NCI-H2107 treated with DMSO at 0.1 percent for 48 hours (cell line): ENCODE results near the gene C4BPA.

Experiments
- DNase-seq: peaks from one replicate; lab custom pipeline; 2025; ENCODE audit not compliant: unreplicated experiment; lab: John Stamatoyannopoulos, UW

C4BPA gene

DNA sequence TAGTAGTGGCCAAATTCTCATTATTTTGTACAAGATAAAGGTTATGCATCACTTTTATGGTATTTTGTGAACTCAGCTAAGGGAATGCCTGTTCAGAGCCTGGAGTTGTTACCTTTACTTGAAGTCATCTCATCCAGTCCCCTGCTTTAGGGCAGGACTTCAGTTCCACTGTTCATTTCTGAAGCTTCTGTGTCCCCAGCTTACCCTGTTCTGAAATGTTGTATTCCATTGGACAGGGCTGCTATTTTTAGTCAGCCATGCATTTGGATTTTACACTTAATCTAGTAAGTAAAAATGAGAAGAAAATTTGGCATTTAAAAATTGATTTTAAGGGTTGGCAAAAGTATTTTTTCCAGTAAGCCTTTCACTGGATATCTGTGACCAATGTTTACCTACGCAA, 27.0 kb upstream of the C4BPA start:
- no peak for DNase-seq

DNA sequence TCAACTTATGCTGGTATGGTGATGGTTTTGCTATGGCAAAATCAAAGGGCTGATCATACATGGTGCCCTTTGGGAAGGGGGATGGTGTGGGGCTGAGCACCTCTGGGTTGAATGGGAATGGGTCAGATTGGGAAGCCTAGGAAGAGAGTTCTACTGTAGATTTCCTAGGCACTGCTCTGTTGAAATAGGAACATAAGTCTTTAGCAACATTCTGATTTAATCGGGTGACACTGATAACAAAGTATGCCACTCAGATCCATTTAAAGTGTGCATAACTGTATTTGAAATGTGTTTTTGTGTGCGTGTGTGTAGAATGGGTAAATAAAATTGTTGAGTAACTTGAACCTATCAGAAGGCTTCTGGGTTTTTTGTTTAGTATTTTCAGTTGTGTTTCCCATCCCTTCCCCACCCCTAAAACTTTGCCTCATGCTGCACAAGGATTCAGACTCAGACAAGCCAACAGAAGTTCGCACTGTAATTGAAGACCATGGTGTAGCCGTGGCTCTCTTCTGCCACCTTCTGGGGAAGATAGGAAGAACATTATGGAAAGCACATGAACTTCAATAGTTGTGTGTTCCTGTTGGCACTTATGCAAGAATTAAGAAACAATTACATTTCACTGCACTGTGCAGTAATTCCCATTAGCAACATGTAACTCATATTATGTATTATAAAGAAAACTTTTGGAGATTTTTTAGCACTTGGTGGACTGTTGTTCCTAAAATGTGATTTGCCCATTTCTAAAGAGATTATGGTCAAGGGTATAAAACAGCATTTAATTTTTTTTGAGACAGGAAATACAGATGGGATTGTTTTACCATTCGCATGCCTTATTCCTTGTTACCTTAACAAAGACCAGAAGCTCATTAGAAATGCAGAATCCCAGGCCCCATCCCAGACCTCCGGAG, 26.3 kb upstream of the C4BPA start:
- DNase-seq, result peak; percentile 89

DNA sequence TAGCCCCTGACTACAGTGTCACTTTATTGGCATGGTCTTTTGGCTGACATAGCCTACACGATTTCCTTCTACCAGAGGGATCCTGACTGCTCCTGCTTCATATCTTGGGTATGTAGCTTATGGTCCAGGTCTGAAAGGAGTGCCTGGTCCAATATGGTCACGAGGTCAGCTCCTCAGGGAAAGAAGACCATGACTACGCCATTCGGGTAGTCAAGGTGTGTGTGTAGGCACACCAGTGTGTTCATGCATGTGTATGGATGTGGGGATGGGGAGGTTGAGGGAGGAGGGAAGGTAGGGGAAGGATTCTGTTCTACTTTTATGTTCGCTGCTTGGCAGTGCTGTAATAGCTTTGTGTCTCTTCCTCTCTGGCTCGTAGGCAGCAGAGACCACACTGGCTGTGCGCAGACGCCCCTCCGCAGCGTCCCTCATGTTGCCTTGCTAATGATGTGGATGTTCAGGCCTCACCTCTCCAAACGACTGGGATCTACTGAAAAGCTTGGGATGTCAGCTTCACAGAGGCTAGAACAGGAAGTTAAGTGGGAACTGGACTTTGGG, 25.4 kb upstream of the C4BPA start:
- DNase-seq, result no peak

DNA sequence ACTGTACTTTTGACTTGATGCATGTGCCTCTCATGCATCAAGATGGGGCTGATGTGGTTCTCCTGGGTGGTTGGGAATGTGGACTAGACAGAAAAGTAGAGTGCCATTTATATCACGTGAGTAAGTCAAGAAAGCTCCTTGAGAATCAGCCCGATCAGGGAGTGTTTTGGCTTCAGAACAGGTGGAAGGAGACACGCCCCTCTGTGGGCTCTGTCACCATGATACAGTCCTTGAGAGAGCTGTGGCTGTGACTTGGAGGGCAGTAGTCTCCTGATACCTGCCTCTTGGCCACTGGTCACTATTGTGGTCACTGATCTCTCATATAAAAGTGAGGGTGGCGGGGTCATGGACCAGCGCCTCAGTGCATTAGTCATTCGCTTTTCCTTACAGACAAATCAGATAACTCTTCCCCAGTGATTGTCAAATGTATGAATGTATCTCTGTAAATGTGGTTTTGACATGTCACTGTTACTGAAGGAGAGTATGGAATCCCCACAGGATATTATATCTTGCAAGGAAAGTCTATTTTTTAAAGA, 24.3 kb upstream of the C4BPA start:
- no peak for DNase-seq

DNA sequence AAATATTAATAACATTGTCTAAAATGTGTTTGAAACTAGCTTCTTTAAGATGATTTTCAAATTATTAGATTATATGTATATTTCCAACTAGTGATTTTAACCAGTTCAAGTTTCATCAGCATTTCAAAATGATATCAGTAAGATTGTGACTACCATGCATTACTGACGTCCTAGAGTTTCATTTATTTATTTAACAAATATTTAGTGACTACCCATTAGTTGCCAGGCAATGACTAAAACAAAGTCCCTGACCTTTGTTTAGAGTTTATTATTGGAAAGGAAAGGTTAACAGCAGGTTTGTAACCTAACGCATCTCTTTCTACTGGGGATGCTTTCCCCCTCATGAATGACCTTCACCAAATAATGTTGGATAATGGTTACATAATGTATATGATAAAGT, 22.9 kb upstream of the C4BPA start:
- no peak for DNase-seq

DNA sequence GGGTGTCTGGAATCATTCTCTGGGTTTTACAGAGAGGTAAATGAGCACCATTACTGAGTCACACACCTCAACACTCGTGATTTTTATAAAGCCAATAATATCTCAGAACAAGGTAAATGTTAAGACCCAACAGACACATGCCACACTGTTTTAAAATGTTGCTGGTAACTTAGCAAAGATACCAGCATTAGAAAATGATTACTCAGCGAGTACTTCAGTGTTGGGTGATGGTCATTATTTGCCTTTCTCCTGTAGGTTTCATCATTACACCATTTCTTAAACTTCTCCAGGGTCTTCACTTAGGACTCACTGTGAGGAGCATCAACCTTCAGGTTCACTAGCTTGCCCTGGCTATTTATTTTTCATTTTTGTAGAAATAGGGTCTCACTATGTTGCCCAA, 22.2 kb upstream of the C4BPA start:
- no peak for DNase-seq

DNA sequence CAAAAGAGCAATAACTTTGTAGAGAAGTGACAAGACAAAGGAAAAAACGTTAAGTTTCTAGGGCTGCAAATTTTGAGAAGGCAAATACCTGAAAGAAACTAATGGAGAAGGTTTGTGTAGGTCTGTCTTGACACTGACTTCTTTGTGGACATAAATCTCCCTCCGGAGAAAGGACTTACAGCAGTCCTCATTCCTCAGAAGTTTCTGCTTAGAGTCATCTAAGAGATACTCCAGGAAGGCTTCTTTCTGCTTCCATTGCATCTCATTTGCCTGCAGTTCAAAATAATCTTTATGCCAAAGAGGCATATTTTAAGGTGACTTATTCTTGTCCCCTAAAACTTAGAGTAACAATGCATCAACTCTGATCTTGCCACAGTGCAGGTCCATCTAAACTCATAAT, 19.8 kb upstream of the C4BPA start:
- no peak for DNase-seq

DNA sequence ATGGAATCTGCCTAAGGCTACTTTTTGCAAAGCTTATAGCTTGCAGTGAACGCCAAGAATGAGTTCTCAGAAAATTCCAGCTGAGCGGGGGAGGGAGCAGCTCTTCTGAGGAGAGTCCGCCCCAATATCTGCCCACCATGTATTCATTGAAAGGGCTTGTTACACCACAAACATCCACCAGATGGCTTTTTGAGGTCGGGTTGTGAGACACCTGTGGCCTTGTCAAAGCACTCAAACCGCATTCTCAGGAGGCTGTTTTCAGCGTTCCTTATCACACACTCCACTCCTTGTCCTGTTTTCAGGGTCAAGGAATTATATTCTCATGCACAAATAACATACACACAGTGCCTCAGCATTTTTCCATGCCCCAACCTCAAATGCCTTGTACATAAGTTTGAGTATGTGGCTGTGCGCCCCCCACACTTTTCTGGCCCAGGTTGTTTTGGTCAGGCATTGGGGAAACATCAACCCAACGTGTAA, 19.3 kb upstream of the C4BPA start:
- peak; percentile 71 for DNase-seq

DNA sequence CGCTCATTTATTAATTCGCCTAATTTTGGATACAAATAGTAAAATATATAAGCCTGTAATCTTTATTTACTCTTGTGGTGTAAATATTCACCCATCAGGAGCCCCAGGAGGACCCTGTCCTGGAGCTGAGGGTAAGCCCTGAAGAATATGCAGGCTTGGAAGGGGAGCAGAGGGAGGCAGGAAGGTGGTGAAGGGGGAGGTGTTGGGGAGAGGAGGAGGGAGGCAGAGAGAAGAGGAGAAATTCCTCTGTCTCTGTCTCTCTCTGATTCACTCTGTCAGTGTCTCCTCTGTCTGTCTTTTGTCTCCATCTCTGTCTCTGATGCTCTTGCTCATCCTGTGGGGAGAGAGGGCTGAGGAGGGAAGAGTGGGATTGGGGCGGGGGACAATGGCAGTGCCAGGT, 18.1 kb upstream of the C4BPA start:
- no peak for DNase-seq

DNA sequence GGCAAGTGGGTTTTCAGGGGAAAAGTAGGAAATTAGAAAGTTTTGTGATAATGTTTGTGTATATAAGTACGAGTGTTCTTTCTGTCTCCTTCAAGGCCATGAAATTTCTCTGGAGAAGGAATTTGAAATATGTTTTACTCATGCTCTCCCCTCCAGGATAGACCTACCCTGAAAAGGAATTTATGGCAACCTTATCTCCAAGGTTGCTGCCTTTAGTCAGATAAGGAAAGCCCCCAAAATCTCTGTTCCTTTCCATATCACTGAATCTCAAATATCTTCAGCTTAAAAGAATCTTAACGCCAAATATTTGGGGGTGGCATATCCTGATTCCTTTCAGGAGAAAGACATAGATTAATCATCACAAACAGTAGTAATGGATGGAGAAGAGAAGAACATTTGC, 15.9 kb upstream of the C4BPA start:
- DNase-seq, result no peak

DNA sequence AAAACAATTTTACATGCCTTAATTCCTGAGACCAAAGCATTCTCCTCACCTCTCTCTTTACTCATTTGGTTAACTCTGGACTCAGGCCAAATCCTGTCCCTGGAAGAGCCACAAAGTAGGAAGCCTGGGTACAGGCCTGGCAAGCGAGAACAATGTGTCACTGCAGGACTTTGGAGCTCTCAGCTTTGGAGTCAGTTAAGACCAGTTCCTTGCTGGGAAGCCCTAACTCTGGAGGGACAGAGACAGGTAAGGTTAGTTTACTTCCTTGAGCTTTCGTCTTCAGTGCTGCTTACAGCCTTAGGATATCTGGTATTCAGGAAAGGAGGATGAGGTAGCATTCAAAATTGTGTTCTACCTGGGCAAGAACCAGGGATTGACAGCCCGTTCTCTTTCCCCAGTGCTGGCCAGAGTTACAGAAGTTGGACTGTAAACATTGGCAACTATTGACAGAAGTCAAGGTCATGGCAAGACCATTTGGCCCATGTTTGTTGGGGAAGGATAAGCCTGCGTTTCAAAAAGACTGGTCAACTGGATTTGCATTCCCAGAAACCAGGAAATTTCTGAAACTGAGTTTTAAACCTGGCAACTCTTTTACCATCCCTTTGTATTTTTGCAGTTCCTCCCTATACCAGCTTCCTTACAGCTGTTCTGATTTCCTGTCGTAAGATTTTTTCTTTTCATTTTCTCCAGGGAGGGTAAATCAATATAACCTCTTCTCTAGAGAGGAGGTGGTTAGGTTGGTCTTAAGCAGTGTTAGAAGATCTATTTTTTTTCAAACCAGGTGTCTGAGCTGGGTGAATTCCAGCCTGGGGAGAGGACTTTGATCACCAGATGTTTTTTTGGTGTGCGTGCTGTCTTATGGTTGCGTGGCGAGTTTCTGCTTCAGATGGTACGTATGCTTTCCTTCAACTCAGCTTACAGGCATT, 15.1 kb upstream of the C4BPA start, which contains the start of gene C4BPB:
Gene C4BPB (plus strand): TSS at position 160 of the 926 bp plus-strand sequence. CDS start 672 bp downstream, at position 832.
- no peak for DNase-seq

DNA sequence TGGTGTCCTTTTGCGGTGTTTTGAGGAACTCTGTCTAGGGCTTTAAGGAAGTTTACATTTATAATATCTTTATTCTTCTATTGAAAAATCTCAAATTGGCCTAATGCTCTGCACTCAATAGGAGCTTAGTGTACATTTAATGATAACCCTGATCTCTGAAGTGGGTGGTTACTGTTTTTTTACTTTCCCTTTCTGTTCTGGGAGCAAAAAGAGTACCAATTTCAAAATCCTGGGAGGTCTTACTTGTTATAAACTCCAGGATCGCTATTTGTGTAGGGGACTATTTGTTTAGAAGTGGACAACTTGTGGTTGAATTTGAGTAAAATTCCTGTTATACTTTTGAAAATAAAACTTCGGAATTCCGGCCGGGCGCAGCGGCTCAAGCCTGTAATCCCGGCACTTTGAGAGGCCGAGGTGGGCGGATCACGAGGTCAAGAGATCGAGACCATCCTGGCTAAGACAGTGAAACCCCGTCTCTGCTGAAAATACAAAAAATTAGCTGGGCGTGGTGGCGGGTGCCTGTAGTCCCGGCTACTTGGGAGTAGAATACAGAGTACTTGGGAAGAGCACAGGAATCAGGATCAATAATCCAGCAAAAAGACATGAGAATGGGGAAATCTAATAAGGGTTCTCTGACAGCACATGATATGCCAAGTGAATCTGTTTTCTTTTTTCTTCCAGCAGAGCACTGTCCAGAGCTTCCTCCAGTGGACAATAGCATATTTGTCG, 14.2 kb upstream of the C4BPA start:
- DNase-seq, result no peak

DNA sequence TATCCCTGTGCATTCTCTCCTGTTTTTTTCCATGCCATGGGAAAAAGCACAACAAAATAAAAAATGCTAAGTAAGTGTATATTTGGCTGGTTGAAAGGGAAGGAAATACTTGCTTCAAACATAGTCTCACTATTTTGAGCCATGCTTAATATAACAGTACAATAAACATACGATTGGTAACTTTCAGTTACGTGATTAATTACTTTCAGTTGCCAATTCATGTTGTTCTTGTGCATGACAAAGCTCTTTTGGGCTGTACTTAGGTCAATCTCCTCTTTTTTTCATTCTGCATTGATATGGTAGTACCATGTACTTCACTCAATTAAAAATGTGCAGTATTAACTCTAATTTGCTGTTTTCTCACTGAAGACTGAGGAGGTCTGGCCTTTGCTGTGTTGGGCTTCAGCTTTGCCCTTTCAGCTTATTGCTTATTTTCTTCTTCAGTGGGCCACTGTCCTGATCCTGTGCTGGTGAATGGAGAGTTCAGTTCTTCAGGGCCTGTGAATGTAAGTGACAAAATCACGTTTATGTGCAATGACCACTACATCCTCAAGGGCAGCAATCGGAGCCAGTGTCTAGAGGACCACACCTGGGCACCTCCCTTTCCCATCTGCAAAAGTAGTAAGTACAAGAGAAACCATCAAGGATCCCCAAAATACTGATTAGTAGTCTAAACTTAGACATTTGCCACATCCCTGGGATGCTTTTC, 12.7 kb upstream of the C4BPA start:
- DNase-seq, result no peak

DNA sequence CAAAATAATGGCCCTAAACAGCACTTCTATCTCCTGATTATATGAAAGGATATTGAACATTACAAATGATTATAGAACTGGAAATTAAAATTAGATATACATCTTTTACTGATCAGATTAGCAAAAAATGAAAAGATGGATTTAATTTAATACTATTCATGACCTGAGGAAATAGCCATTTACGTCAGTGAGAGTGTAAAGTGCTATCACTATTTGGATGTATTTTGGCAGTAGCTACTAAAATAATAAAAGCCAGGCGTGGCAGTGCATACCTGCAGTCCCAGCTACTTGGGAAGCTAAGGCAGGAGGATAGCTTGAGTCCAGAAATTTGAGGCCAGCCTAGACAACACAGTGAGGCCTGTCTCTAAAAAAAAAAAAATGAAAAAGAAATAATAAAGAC, 10.1 kb upstream of the C4BPA start:
- DNase-seq, result no peak

DNA sequence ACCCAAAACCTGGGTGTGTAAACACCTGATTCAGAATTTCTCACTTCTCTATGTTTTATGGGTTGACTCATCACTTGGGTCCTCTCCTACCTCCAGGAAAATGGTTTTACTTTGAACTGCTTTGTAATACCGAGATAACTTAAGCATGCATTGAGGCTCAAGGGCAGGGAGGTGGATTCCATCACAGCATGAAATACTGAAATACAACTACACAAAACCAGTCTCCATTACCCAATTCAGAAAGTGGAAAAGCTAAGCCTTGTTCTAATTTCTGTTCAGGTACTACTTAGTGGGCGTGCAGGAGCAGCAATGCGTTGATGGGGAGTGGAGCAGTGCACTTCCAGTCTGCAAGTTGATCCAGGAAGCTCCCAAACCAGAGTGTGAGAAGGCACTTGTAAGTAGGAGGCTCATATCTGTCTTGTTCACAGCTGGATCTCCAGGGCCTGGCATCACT, 6.1 kb upstream of the C4BPA start:
- DNase-seq, result no peak

DNA sequence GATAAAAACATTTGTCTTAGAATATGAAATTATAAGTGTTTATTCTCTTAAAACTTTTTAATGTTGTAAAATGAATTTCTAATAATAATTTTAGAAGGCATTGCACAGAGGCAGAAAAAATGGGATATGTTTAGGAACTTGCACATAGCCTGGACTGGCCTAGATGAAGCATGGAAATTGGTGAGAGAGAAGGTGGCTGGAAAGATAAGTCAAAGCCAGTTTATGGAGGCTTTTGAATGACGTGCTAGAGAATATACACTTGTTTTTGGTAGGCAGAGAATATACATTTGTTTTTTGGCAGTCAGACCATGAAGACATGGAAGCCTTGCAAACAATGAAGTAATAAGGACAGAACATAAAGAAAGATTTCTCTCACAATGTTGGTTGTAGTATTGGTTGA, 2.3 kb upstream of the C4BPA start:
- DNase-seq, result no peak

DNA sequence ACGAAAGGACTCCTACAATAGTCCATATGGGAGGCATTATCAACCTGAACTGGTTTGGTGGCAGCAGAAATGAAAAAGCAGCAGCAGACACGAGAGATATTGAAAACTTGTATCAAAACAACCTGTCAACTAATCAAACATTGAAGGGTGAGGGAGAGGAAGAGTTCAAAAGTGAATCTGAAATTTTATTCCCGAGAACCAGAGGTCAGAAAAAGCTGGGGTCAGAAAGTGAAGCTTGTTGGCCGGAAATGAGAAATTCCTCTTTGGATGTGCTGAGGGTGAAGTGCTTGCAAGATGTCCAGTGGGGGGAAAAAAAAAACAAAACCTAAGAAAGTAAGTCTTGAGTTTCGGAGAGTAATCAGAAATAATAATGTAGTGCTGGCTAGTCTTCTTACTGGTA, 1.9 kb upstream of the C4BPA start:
- DNase-seq, result no peak

DNA sequence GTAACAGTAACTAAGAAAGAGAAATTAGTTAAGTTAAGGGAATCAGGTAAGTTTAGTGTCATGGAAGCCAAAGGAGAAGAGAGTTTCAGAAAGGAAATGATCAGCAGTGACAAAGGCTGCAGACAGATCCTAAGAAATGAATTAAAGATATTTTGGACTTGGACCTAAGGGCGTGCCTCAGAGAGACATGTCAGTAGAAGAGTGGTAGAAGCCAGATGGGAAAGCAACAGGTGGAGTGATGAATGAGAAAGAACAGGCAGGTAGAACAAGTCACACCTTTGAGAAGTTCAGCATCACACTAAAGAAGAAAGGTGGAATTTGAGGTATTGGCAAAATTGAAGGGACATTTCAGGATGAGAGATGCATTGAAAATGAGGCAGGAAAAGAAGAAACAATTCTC, 1.4 kb upstream of the C4BPA start:
- DNase-seq, result no peak

DNA sequence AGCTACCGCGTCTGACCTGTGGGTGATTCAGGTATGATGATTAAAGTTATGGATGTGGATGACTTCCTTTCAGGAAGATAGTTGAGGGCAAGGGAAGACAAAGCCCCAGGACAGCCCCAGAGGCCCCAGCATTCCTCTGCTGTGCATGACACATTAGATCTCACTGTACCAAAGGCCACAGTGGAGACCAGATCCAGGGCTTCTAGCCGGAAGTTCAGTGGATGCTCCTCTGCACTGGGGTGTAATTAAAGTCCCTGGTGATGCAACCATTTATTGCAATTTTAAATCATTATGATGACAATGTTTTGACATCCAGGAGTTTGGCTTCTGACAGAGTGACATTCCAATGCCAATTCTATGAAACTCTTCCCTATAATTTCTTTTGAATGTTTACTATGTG, 5.0 kb downstream of the C4BPA start:
- DNase-seq, result no peak
